H1 (cell line): ENCODE results near the gene PIK3R4. TPM values are rescaled to one million over a fixed set of nuclear protein-coding genes. Genes with fewer than 3 reads are reported as not detected.

Experiments used
- E2F6 ChIP-seq: IDR thresholded peaks from 2 replicates; pipeline ENCODE4 v1.6.1; 2012; ENCODE audit warnings: inconsistent platforms
- SUZ12 ChIP-seq: fragments of 200-600 bp; sonication (generic); IDR thresholded peaks from 2 replicates; pipeline ENCODE4 v1.6.1; 2012; ENCODE audit warnings: mild to moderate bottlenecking, inconsistent platforms, low read length, moderate library complexity, mixed read lengths
- polyA plus RNA-seq, 7 experiments: library from polyadenylated mRNA; depleted of rRNA in 3 of 7; stranded (reverse) in 5 of 7; unstranded in 2 of 7; fragments of >200 nt in 5 of 7; fragments of 200-250 nt in 2 of 7; gene quantifications; 1 replicate in 5 of 7; 2 replicates in 1 of 7; 4 replicates in 1 of 7; pipeline versions ENCODE4 v1.2.1 to v1.2.3, GENCODE V29; 2011 to 2013; ENCODE audit warnings: missing spikeins in 2 of 7, mixed read lengths in 2 of 7
- total RNA-seq: library from RNA; stranded (reverse); fragmentation: NEBNext Ultra II Directional; extraction: Animal tissue kit (Norgen Biotek cat#: 25700); gene quantifications from 2 replicates; pipeline ENCODE4 v1.2.1, GENCODE V29; 2021

PIK3R4 gene
- total and polyA plus RNA-seq, 2 of the 8 experiments (the other 6 are each of a cell fraction or from before 2014, with no cell fraction given): 43.8 to 87.4 TPM

- TF ChIP-seq E2F6 (no peak), SUZ12 (no peak)
- TF ChIP-seq, all 59 proteins: peak for 0
These were observed 31.0 kb downstream of the PIK3R4 start (continued) for GRCh38 chr3:130715616-130716015.
